Measurements from ENCODE around the gene OPN1SW.

Gene OPN1SW

DNA sequence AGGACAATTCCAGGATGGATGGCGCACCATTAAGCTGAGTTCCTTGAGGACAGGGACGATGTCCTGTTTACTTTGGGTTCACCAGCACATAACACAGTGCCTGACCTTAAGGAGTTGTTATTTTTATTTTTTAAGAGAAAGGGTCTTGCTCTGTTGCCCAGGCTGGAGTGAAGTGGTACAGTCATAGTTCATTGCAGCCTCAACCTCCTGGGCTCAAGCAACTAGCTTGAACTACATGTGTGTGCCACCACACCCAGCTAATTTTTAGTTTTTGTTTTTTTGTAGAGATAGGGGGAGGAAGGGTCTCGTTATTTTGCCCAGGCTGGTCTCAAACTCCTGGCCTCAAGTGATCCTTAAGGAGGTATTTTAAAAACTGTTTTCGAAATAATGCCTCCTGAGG lies 38.2 kb downstream of the OPN1SW start:
- H3K9ac ChIP-seq = no peak overlapping the region
- TF ChIP-seq, protein P1, sequence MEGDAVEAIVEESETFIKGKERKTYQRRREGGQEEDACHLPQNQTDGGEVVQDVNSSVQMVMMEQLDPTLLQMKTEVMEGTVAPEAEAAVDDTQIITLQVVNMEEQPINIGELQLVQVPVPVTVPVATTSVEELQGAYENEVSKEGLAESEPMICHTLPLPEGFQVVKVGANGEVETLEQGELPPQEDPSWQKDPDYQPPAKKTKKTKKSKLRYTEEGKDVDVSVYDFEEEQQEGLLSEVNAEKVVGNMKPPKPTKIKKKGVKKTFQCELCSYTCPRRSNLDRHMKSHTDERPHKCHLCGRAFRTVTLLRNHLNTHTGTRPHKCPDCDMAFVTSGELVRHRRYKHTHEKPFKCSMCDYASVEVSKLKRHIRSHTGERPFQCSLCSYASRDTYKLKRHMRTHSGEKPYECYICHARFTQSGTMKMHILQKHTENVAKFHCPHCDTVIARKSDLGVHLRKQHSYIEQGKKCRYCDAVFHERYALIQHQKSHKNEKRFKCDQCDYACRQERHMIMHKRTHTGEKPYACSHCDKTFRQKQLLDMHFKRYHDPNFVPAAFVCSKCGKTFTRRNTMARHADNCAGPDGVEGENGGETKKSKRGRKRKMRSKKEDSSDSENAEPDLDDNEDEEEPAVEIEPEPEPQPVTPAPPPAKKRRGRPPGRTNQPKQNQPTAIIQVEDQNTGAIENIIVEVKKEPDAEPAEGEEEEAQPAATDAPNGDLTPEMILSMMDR (conservative IDR thresholded peaks at IDR 0.05; ENCODE audit: low read depth, low read length) = no peak
- H3K79me2 ChIP-seq (ENCODE audit: insufficient read depth, low read depth) = peaks cover 32% of the 10 kb centered on the region
- no peaks in the 10 kb centered on the region for H3K27me3 ChIP-seq (ENCODE audit: insufficient read depth, low read depth)
- H4K20me1 ChIP-seq (ENCODE audit: insufficient read depth) = peaks cover 11% of the 10 kb centered on the region; the same call in 1 of the 2 replicates
- no peak overlapping the region for H3K4me2 ChIP-seq
- no peak overlapping the region for H2AFZ ChIP-seq (ENCODE audit: low read depth)
- no peaks in the 10 kb centered on the region for H3K36me3 ChIP-seq (ENCODE audit: insufficient read depth)
- no peak overlapping the region for H3K27ac ChIP-seq
- no peak overlapping the region for H3K4me3 ChIP-seq (IDR thresholded peaks at IDR 0.05; ENCODE audit: insufficient read depth, low read depth, low read length)
- H3K4me1 ChIP-seq (ENCODE audit: low read depth, poor library complexity, severe bottlenecking) = peaks cover 22% of the 10 kb centered on the region

DNA sequence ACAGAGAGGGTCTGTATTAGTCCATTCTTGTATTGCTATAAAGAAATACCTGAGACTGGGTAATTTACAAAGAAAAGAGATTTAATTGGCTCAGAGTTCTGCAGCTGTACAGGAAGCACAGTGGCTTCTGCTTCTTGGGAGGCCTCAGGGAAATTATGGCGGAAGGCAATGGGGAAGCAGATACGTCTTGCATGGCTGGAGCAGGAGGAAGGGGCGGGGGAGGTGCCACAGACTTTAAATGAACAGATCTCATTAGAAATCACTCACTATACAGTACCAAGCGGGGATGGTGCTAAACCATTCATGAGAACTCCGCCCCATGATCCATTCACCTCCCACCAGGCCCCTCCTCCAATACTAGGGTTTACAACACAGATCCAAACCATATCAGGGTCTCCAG lies 40.2 kb downstream of the OPN1SW start:
- no peak overlapping the region for H2AFZ ChIP-seq (ENCODE audit: low read depth)
- no peaks in the 10 kb centered on the region for H3K36me3 ChIP-seq (ENCODE audit: insufficient read depth)
- H3K4me3 ChIP-seq (IDR thresholded peaks at IDR 0.05; ENCODE audit: insufficient read depth, low read depth, low read length) = no peak overlapping the region
- TF ChIP-seq, protein P1 (conservative IDR thresholded peaks at IDR 0.05; ENCODE audit: low read depth, low read length) = no peak
- H3K4me2 ChIP-seq = no peak overlapping the region
- no peak overlapping the region for H3K27ac ChIP-seq
- no peaks in the 10 kb centered on the region for H3K27me3 ChIP-seq (ENCODE audit: insufficient read depth, low read depth)
- H3K79me2 ChIP-seq (ENCODE audit: insufficient read depth, low read depth) = peaks cover 12% of the 10 kb centered on the region
- peaks cover 15% of the 10 kb centered on the region for H3K4me1 ChIP-seq (ENCODE audit: low read depth, poor library complexity, severe bottlenecking)
- H3K9ac ChIP-seq = no peak overlapping the region
- H4K20me1 ChIP-seq (ENCODE audit: insufficient read depth) = no peaks in the 10 kb centered on the region; the same call in 1 of the 2 replicates

DNA sequence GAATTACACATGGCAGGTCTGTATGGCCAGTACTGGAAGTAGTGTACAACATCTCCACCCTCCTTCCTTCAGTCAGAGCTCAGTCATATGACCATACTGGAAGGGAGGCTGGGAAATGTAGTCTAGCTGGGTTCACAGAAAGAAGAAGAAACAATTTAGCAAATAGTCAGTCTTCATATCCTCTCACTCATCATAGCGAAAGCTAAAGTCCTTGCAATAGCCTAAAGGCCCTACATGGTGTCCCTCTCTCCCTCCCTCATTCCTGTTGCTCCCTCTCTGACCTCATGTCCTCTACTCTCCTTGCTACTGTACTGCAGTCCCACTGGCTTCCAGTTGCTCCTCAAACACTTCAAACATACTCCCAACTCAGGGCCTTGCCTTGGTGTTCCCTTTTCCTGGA lies 40.7 kb downstream of the OPN1SW start:
- H3K79me2 ChIP-seq (ENCODE audit: insufficient read depth, low read depth) = peaks cover 7% of the 10 kb centered on the region; the same call in 1 of the 2 replicates
- H3K36me3 ChIP-seq (ENCODE audit: insufficient read depth) = no peaks in the 10 kb centered on the region
- no peak overlapping the region for H2AFZ ChIP-seq (ENCODE audit: low read depth)
- H3K27ac ChIP-seq = no peak overlapping the region
- H3K4me1 ChIP-seq (ENCODE audit: low read depth, poor library complexity, severe bottlenecking) = peaks cover 9% of the 10 kb centered on the region
- no peak overlapping the region for H3K4me2 ChIP-seq
- no peaks in the 10 kb centered on the region for H3K27me3 ChIP-seq (ENCODE audit: insufficient read depth, low read depth)
- TF ChIP-seq, protein P1 (conservative IDR thresholded peaks at IDR 0.05; ENCODE audit: low read depth, low read length) = no peak
- H3K9ac ChIP-seq = no peak overlapping the region
- H3K4me3 ChIP-seq (IDR thresholded peaks at IDR 0.05; ENCODE audit: insufficient read depth, low read depth, low read length) = no peak overlapping the region
- no peaks in the 10 kb centered on the region for H4K20me1 ChIP-seq (ENCODE audit: insufficient read depth)

DNA sequence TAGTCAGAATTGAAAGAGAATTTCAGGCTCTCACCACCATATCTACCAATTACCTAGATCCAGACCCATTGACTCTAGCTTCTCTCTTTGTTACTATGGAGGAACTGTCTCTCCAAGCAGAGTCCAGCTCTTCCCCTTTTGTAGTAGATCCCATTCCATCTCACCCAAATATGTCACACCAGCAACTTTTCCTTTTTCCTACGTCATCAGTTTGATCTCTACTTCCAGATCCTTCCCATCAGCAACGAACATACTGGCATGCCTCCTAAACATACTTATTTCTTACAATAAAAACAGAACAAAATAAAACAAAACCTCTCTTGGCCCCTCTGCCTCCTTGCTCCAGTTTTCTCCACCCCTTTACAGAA lies 42.3 kb downstream of the OPN1SW start:
- Histone ChIP-seq H2AFZ (ENCODE audit: low read depth) (no peak overlapping the region), H3K27ac (no peak overlapping the region), H3K9ac (no peak overlapping the region), H3K4me1 (ENCODE audit: low read depth, poor library complexity, severe bottlenecking) (peaks cover 4% of the 10 kb centered on the region), H3K36me3 (ENCODE audit: insufficient read depth) (no peaks in the 10 kb centered on the region), H3K4me3 (IDR thresholded peaks at IDR 0.05; ENCODE audit: insufficient read depth, low read depth, low read length) (no peak overlapping the region), H3K4me2 (no peak overlapping the region), H3K79me2 (ENCODE audit: insufficient read depth, low read depth) (no peaks in the 10 kb centered on the region), H3K27me3 (ENCODE audit: insufficient read depth, low read depth) (no peaks in the 10 kb centered on the region), H4K20me1 (ENCODE audit: insufficient read depth) (no peaks in the 10 kb centered on the region)
- TF ChIP-seq, protein P1 (conservative IDR thresholded peaks at IDR 0.05; ENCODE audit: low read depth, low read length) = no peak
